ENCODE data around the gene CLMP.
"Not testable (repeated sequence)": the region's sequence is repeated elsewhere in the genome, so short reads cannot be mapped to it uniquely, and the experiment has no call there.

The CLMP gene

GRCh38 chr11:123137431-123138224, 57.4 kb downstream of the CLMP start:
- no peak for DNase-seq (ENCODE audit: low read depth in 2 of 2, low spot score in 1 of 2)

GRCh38 chr11:123135863-123136446, 59.1 kb downstream of the CLMP start:
- no peak for DNase-seq (ENCODE audit: low read depth in 2 of 2, low spot score in 1 of 2)

- DNase-seq (ENCODE audit: low read depth in 2 of 2, low spot score in 1 of 2) = no peak
Observed at GRCh38 chr11:123132881-123133280, 62.2 kb downstream of the CLMP start.

GRCh38 chr11:123132034-123132766, 62.8 kb downstream of the CLMP start:
- not testable (repeated sequence) for DNase-seq (ENCODE audit: low read depth in 2 of 2, low spot score in 1 of 2)

- DNase-seq (ENCODE audit: low read depth in 2 of 2, low spot score in 1 of 2) = no peak
Observed at GRCh38 chr11:123129920-123130319, 65.1 kb downstream of the CLMP start.

GRCh38 chr11:123125169-123125568, 69.9 kb downstream of the CLMP start:
- DNase-seq (ENCODE audit: low read depth in 2 of 2, low spot score in 1 of 2) = no peak

GRCh38 chr11:123122852-123123251, 72.2 kb downstream of the CLMP start:
- DNase-seq (ENCODE audit: low read depth in 2 of 2, low spot score in 1 of 2) = no peak

- DNase-seq (ENCODE audit: low read depth in 2 of 2, low spot score in 1 of 2) = no peak
Observed at GRCh38 chr11:123122341-123122740, 72.7 kb downstream of the CLMP start.

GRCh38 chr11:123116486-123116885, 78.6 kb downstream of the CLMP start:
- no peak for DNase-seq (ENCODE audit: low read depth in 2 of 2, low spot score in 1 of 2)

- DNase-seq (ENCODE audit: low read depth in 2 of 2, low spot score in 1 of 2) = no peak
Observed at GRCh38 chr11:123111465-123111864, 83.6 kb downstream of the CLMP start.

- no peak for DNase-seq (ENCODE audit: low read depth in 2 of 2, low spot score in 1 of 2)
Observed at GRCh38 chr11:123110397-123110796, 84.7 kb downstream of the CLMP start.

GRCh38 chr11:123107945-123108495, 87.0 kb downstream of the CLMP start:
- DNase-seq (ENCODE audit: low read depth in 2 of 2, low spot score in 1 of 2) = no peak

- no peak for DNase-seq (ENCODE audit: low read depth in 2 of 2, low spot score in 1 of 2)
Observed at GRCh38 chr11:123104697-123105096, 90.4 kb downstream of the CLMP start.

GRCh38 chr11:123103326-123103980, 91.6 kb downstream of the CLMP start:
- no peak for DNase-seq (ENCODE audit: low read depth in 2 of 2, low spot score in 1 of 2)

- DNase-seq (ENCODE audit: low read depth in 2 of 2, low spot score in 1 of 2) = no peak
Observed at GRCh38 chr11:123100379-123101085, 94.5 kb downstream of the CLMP start.

GRCh38 chr11:123098990-123099389, 96.1 kb downstream of the CLMP start:
- no peak for DNase-seq (ENCODE audit: low read depth in 2 of 2, low spot score in 1 of 2)

GRCh38 chr11:123093739-123094138, 101.3 kb downstream of the CLMP start:
- DNase-seq (ENCODE audit: low read depth in 2 of 2, low spot score in 1 of 2) = no peak

GRCh38 chr11:123091506-123091905, 103.5 kb downstream of the CLMP start:
- DNase-seq (ENCODE audit: low read depth in 2 of 2, low spot score in 1 of 2) = no peak

- not testable (repeated sequence) for DNase-seq (ENCODE audit: low read depth in 2 of 2, low spot score in 1 of 2)
Observed at GRCh38 chr11:123090168-123090567, 104.9 kb downstream of the CLMP start.

GRCh38 chr11:123088896-123089295, 106.2 kb downstream of the CLMP start:
- DNase-seq (ENCODE audit: low read depth in 2 of 2, low spot score in 1 of 2) = not testable (repeated sequence)

GRCh38 chr11:123087657-123088056, 107.4 kb downstream of the CLMP start:
- DNase-seq (ENCODE audit: low read depth in 2 of 2, low spot score in 1 of 2) = not testable (repeated sequence)
